Small intestine (tissue), 7 donors: ENCODE results near the gene RIMBP3C. TPM values are rescaled to one million over a fixed set of nuclear protein-coding genes. Genes with fewer than 3 reads are reported as not detected.
"Not testable (repeated sequence)": the region's sequence is repeated elsewhere in the genome, so short reads cannot be mapped to it uniquely, and the experiment has no call there.

ENCODE experiments used
- DNase-seq, 2 donors: peaks; one replicate each; pipeline versions ENCODE4 v3.0.0 to v3.0.0-alpha.2; 2013
- FAIRE-seq: peaks from 2 replicates; lab custom pipeline; 2012; peaks lifted over from hg19 to GRCh38; lab: Jason Lieb, UNC
- H3K27ac ChIP-seq, 3 donors: one replicate each; pipeline ENCODE4 v1.5.1; 2013; ENCODE audit warnings: low read length in 2 of 3, mild to moderate bottlenecking in 2 of 3, control low read depth in 1 of 3, inconsistent platforms in 1 of 3, low read depth in 1 of 3, moderate library complexity in 1 of 3
- H3K27me3 ChIP-seq, 3 donors: one replicate each; pipeline ENCODE4 v1.6.1; 2013; ENCODE audit warnings: low read length in 3 of 3, inconsistent platforms in 1 of 3; ENCODE audit not compliant: control insufficient read depth in 3 of 3, insufficient read depth in 3 of 3
- H3K36me3 ChIP-seq, 3 donors: one replicate each; pipeline ENCODE4 v1.6.1; 2013; ENCODE audit warnings: low read length in 3 of 3, inconsistent platforms in 1 of 3, low read depth in 1 of 3, mild to moderate bottlenecking in 1 of 3, moderate library complexity in 1 of 3; ENCODE audit not compliant: control insufficient read depth in 3 of 3, insufficient read depth in 2 of 3
- H3K4me1 ChIP-seq, 3 donors: one replicate each; pipeline ENCODE4 v1.6.1; 2013; ENCODE audit warnings: low read length in 2 of 3, inconsistent platforms in 1 of 3, low read depth in 1 of 3, mild to moderate bottlenecking in 1 of 3, moderate library complexity in 1 of 3; ENCODE audit not compliant: control insufficient read depth in 3 of 3, insufficient read depth in 2 of 3
- H3K4me3 ChIP-seq, 3 donors: one replicate each; pipeline ENCODE4 v1.5.1; 2013; ENCODE audit warnings: low read length in 3 of 3, control low read depth in 1 of 3, inconsistent platforms in 1 of 3, low read depth in 1 of 3, mild to moderate bottlenecking in 1 of 3, moderate library complexity in 1 of 3
- H3K9me3 ChIP-seq, 2 donors: one replicate each; pipeline ENCODE4 v1.6.1; 2013; ENCODE audit warnings: low read depth in 1 of 2, low read length in 1 of 2; ENCODE audit not compliant: control insufficient read depth in 2 of 2, insufficient read depth in 1 of 2
- WGBS, 3 donors: extraction: QIAGEN DNeasy Blood & Tissue Kit; methylation state at CpG; one replicate each; pipeline ENCODE4 v1.1.7; 2013; 5-methylcytosine and 5-hydroxymethylcytosine counted together
- polyA plus RNA-seq, 4 donors: library from polyadenylated mRNA; stranded (reverse) in 3 of 4; unstranded in 1 of 4; fragments of 200-250 nt in 3 of 4; fragments of 120-200 nt in 1 of 4; gene quantifications; one replicate each; pipeline versions ENCODE4 v1.2.1 to v1.2.3, GENCODE V29; 2013
- donor health status: healthy with polysubstance abuse.
- donor health status: control.
- donor health status: control.
- donor health status: Bipolar disorder and iron deficiency.
- donor health status: healthy.

Gene RIMBP3C
- polyA plus RNA-seq, 4 donors: 0.04 to 0.06 TPM; not detected in 2

GRCh38 chr22:21591695-21592094, 40.4 kb upstream of the RIMBP3C start:
- DNase-seq (no peak), FAIRE-seq (no peak)
- Histone ChIP-seq H3K27me3 (no peaks in the 10 kb centered on the region), H3K27ac (no peak overlapping the region), H3K4me1 (no peaks in the 10 kb centered on the region), H3K36me3 (peaks cover 4 to 62% (median 22%) of the 10 kb centered on the region in 3 donors), H3K9me3 (no peaks in the 10 kb centered on the region), H3K4me3 (no peak overlapping the region)
- 75 to 87% (median 81%) methylated on average over 9 of the region's 9 CpGs for WGBS, 3 donors

- Histone ChIP-seq H3K27ac (no peak overlapping the region), H3K4me1 (no peaks in the 10 kb centered on the region), H3K36me3 (peaks cover 4 to 60% (median 22%) of the 10 kb centered on the region in 3 donors)
Observed at GRCh38 chr22:21590809-21591641, 39.8 kb upstream of the RIMBP3C start.

GRCh38 chr22:21589396-21589795, 38.1 kb upstream of the RIMBP3C start:
- WGBS, 3 donors: 88 to 92% (median 89%) methylated on average over 8 of the region's 8 CpGs
- no peak overlapping the region for H3K27ac ChIP-seq
- H3K36me3 ChIP-seq: peaks cover 4 to 55% (median 18%) of the 10 kb centered on the region in 3 donors
- H3K9me3 ChIP-seq: no peaks in the 10 kb centered on the region
- no peaks in the 10 kb centered on the region for H3K4me1 ChIP-seq
- FAIRE-seq: no peak
- no peaks in the 10 kb centered on the region for H3K27me3 ChIP-seq
- no peak for DNase-seq
- H3K4me3 ChIP-seq: no peak overlapping the region

More at GRCh38 chr22:21590809-21591641, 39.8 kb upstream of the RIMBP3C start:
- FAIRE-seq (no peak), DNase-seq (no peak)
- WGBS, 3 donors: 87 to 96% (median 91%) methylated on average over 9 of the region's 9 CpGs
- Histone ChIP-seq H3K9me3 (no peaks in the 10 kb centered on the region), H3K4me3 (no peak overlapping the region), H3K27me3 (no peaks in the 10 kb centered on the region)

- Histone ChIP-seq H3K27me3 (no peaks in the 10 kb centered on the region), H3K9me3 (no peaks in the 10 kb centered on the region), H3K27ac (no peak overlapping the region), H3K4me1 (no peaks in the 10 kb centered on the region), H3K4me3 (no peak overlapping the region), H3K36me3 (peaks cover under 1 to 50% (median 6%) of the 10 kb centered on the region in 3 donors)
- 65 to 69% (median 68%) methylated on average over 4 of the region's 4 CpGs for WGBS, 3 donors
- FAIRE-seq (no peak), DNase-seq (no peak)
Observed at GRCh38 chr22:21587803-21588611, 36.7 kb upstream of the RIMBP3C start.

- Histone ChIP-seq H3K27ac (no peak overlapping the region), H3K36me3 (peaks cover 0 to 41% (median 0%) of the 10 kb centered on the region in 3 donors), H3K4me1 (no peaks in the 10 kb centered on the region), H3K4me3 (no peak overlapping the region), H3K27me3 (no peaks in the 10 kb centered on the region), H3K9me3 (no peaks in the 10 kb centered on the region)
- FAIRE-seq (no peak), DNase-seq (no peak)
- 79 to 86% (median 79%) methylated on average over 2 of the region's 2 CpGs for WGBS, 3 donors
Observed at GRCh38 chr22:21585389-21585788, 34.1 kb upstream of the RIMBP3C start.

- Histone ChIP-seq H3K27ac (no peak overlapping the region), H3K36me3 (peaks cover 0 to 39% (median 0%) of the 10 kb centered on the region in 3 donors), H3K27me3 (no peaks in the 10 kb centered on the region), H3K4me3 (no peak overlapping the region), H3K4me1 (peaks cover 2 to 7% (median 4%) of the 10 kb centered on the region in 3 donors), H3K9me3 (no peaks in the 10 kb centered on the region)
- WGBS, 3 donors: 45 to 67% (median 55%) methylated on average over 10 of the region's 10 CpGs
- FAIRE-seq: no peak
- no peak for DNase-seq
Observed at GRCh38 chr22:21582801-21583740, 31.8 kb upstream of the RIMBP3C start.

GRCh38 chr22:21581009-21581713, 29.9 kb upstream of the RIMBP3C start:
- H3K36me3 ChIP-seq: peaks cover 0 to 39% (median 0%) of the 10 kb centered on the region in 3 donors
- not testable (repeated sequence) for H3K4me3 ChIP-seq, DNase-seq, H3K27me3 ChIP-seq, FAIRE-seq, H3K27ac ChIP-seq, H3K9me3 ChIP-seq, H3K4me1 ChIP-seq
- WGBS, 3 donors: 87 to 94% (median 90%) methylated on average over 10 of the region's 10 CpGs
